Breast epithelium (tissue), 3 donors: ENCODE results near the gene DGKI.

Source experiments
- POLR2A ChIP-seq: fragments of 450-650 bp; IDR thresholded peaks from one replicate; pipeline ENCODE4 v1.6.1; 2016; ENCODE audit warnings: antibody characterized with exemption, mild to moderate bottlenecking, moderate library complexity
- TF ChIP-seq, protein P1 (sequence below), 3 donors: fragments of 450-650 bp; IDR thresholded peaks; one replicate each; pipeline ENCODE4 v1.5.1; 2016 to 2017; ENCODE audit warnings: antibody characterized with exemption in 3 of 3, mild to moderate bottlenecking in 3 of 3, moderate library complexity in 3 of 3

GRCh38 chr7:137760111-137760510 lies 86.7 kb downstream of the DGKI start:
- TF ChIP-seq, protein P1, sequence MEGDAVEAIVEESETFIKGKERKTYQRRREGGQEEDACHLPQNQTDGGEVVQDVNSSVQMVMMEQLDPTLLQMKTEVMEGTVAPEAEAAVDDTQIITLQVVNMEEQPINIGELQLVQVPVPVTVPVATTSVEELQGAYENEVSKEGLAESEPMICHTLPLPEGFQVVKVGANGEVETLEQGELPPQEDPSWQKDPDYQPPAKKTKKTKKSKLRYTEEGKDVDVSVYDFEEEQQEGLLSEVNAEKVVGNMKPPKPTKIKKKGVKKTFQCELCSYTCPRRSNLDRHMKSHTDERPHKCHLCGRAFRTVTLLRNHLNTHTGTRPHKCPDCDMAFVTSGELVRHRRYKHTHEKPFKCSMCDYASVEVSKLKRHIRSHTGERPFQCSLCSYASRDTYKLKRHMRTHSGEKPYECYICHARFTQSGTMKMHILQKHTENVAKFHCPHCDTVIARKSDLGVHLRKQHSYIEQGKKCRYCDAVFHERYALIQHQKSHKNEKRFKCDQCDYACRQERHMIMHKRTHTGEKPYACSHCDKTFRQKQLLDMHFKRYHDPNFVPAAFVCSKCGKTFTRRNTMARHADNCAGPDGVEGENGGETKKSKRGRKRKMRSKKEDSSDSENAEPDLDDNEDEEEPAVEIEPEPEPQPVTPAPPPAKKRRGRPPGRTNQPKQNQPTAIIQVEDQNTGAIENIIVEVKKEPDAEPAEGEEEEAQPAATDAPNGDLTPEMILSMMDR (IDR thresholded peaks at IDR 0.05): no peak
- TF ChIP-seq POLR2A: no peak
